WTC11 (cell line): ENCODE measurements around the gene DCLK1. TPM values are rescaled to one million over a fixed set of nuclear protein-coding genes. Genes with fewer than 3 reads are reported as not detected.

Experiments
- ATAC-seq: fragments of 200-7000 bp; cut with Tn5 transposase; 2 replicates; pipeline ENCODE4 v1.10.0; 2021; ENCODE audit warnings: mild to moderate bottlenecking, moderate library complexity
- CTCF ChIA-PET: fragments of 300-600 bp; sonication (Branson Sonifier 250); formaldehyde crosslinking; loops from one replicate; lab custom pipeline; 2021; ENCODE audit warnings: antibody characterized with exemption; lab: Charles Lee
- POLR2A ChIA-PET: fragments of 350-600 bp; sonication (Branson Sonifier 250); formaldehyde crosslinking; loops from one replicate; lab custom pipeline; 2021; ENCODE audit warnings: antibody characterized with exemption; lab: Charles Lee
- DNase-seq: peaks from one replicate; pipeline ENCODE4 v3.0.0; 2021; ENCODE audit warnings: low spot score
- H3K27ac Mint-ChIP-seq: 2 replicates; pipeline ENCODE4 v1.8.0; 2021; ENCODE audit warnings: mixed read lengths
- H3K27me3 Mint-ChIP-seq: 2 replicates; pipeline ENCODE4 v1.8.0; 2021; ENCODE audit warnings: low read depth, mild to moderate bottlenecking, moderate library complexity, mixed read lengths
- H3K36me3 Mint-ChIP-seq: 2 replicates; pipeline ENCODE4 v1.8.0; 2021; ENCODE audit warnings: mixed read lengths
- H3K4me1 Mint-ChIP-seq: 2 replicates; pipeline ENCODE4 v1.8.0; 2022; ENCODE audit warnings: mixed read lengths
- H3K4me3 Mint-ChIP-seq: 2 replicates; pipeline ENCODE4 v1.8.0; 2021; ENCODE audit warnings: mild to moderate bottlenecking, moderate library complexity, mixed read lengths
- H3K9me3 Mint-ChIP-seq: 2 replicates; pipeline ENCODE4 v1.8.0; 2021; ENCODE audit warnings: mixed read lengths
- CBFB ChIP-seq: sonication (generic); formaldehyde crosslinking; IDR thresholded peaks from 2 replicates; pipeline ENCODE4 v1.8.1; 2022; ENCODE audit warnings: mild to moderate bottlenecking, low read depth, missing genetic modification reagents
- CTCF ChIP-seq: fragments of 200-600 bp; IDR thresholded peaks from 2 replicates; pipeline ENCODE4 v1.8.0; 2022; ENCODE audit warnings: antibody characterized with exemption
- ELF4 ChIP-seq: sonication (generic); formaldehyde crosslinking; IDR thresholded peaks from 2 replicates; pipeline ENCODE4 v1.8.1; 2022; ENCODE audit warnings: low read depth, mild to moderate bottlenecking, moderate library complexity, missing genetic modification reagents
- GABPB1 ChIP-seq: sonication (generic); formaldehyde crosslinking; IDR thresholded peaks from 2 replicates; pipeline ENCODE4 v1.8.1; 2023; ENCODE audit warnings: mild to moderate bottlenecking, missing genetic modification reagents
- HMGA2 ChIP-seq: fragments of 250-450 bp; sonication (Bioruptor Pico); IDR thresholded peaks from 2 replicates; pipeline ENCODE4 v1.4.0; 2021; ENCODE audit warnings: mild to moderate bottlenecking, moderate library complexity
- HMGXB4 ChIP-seq: sonication (generic); formaldehyde crosslinking; IDR thresholded peaks from 2 replicates; pipeline ENCODE4 v1.8.1; 2023; ENCODE audit warnings: mild to moderate bottlenecking, moderate library complexity, missing genetic modification reagents
- KAT7 ChIP-seq: sonication (generic); formaldehyde crosslinking; IDR thresholded peaks from 2 replicates; pipeline ENCODE4 v1.8.1; 2023; ENCODE audit warnings: missing genetic modification reagents, mild to moderate bottlenecking, borderline replicate concordance
- NFATC4 ChIP-seq: fragments of 250-450 bp; sonication (Bioruptor Pico); IDR thresholded peaks from 2 replicates; pipeline ENCODE4 v1.9.0; 2021; ENCODE audit warnings: mild to moderate bottlenecking
- NR2C2 ChIP-seq: sonication (generic); formaldehyde crosslinking; IDR thresholded peaks from 2 replicates; pipeline ENCODE4 v1.8.0; 2022; ENCODE audit warnings: mild to moderate bottlenecking, missing genetic modification reagents
- PRRX2 ChIP-seq: fragments of 250-450 bp; sonication (Bioruptor Pico); IDR thresholded peaks from 2 replicates; pipeline ENCODE4 v1.8.0; 2021; ENCODE audit warnings: mild to moderate bottlenecking
- ZBTB43 ChIP-seq: sonication (generic); formaldehyde crosslinking; IDR thresholded peaks from 2 replicates; pipeline ENCODE4 v1.8.1; 2023; ENCODE audit warnings: mild to moderate bottlenecking, missing genetic modification reagents
- ZNF138 ChIP-seq: sonication (generic); formaldehyde crosslinking; conservative IDR thresholded peaks from 2 replicates; pipeline ENCODE4 v1.8.1; 2022; ENCODE audit warnings: mild to moderate bottlenecking, moderate library complexity, missing genetic modification reagents
- ZNF219 ChIP-seq: sonication (generic); formaldehyde crosslinking; IDR thresholded peaks from 2 replicates; pipeline ENCODE4 v1.8.0; 2023; ENCODE audit warnings: missing genetic modification reagents, mild to moderate bottlenecking, borderline replicate concordance
- ZNF317 ChIP-seq: sonication (generic); formaldehyde crosslinking; IDR thresholded peaks from 2 replicates; pipeline ENCODE4 v1.8.1; 2023; ENCODE audit warnings: low read depth, mild to moderate bottlenecking, moderate library complexity, missing genetic modification reagents, borderline replicate concordance
- total RNA-seq: library from RNA; stranded (reverse); gene quantifications from 3 replicates; pipeline ENCODE4 v1.2.3, GENCODE V29; 2021
- TF ChIP-seq, protein P1 (sequence below): sonication (generic); formaldehyde crosslinking; IDR thresholded peaks from 2 replicates; pipeline ENCODE4 v1.8.1; 2022; ENCODE audit warnings: mild to moderate bottlenecking, moderate library complexity, missing genetic modification reagents
- TF ChIP-seq, protein P2 (sequence below): sonication (generic); formaldehyde crosslinking; IDR thresholded peaks from 2 replicates; pipeline ENCODE4 v1.8.1; 2022; ENCODE audit warnings: missing genetic modification reagents, borderline replicate concordance
- TF ChIP-seq, protein P3 (sequence below): fragments of 250-450 bp; sonication (Bioruptor Pico); IDR thresholded peaks from 2 replicates; pipeline ENCODE4 v2.1.2; 2022; ENCODE audit warnings: mild to moderate bottlenecking, moderate library complexity

DCLK1 gene
- total RNA-seq, 1 experiment from 2014 or later = 18.5 TPM

DNA sequence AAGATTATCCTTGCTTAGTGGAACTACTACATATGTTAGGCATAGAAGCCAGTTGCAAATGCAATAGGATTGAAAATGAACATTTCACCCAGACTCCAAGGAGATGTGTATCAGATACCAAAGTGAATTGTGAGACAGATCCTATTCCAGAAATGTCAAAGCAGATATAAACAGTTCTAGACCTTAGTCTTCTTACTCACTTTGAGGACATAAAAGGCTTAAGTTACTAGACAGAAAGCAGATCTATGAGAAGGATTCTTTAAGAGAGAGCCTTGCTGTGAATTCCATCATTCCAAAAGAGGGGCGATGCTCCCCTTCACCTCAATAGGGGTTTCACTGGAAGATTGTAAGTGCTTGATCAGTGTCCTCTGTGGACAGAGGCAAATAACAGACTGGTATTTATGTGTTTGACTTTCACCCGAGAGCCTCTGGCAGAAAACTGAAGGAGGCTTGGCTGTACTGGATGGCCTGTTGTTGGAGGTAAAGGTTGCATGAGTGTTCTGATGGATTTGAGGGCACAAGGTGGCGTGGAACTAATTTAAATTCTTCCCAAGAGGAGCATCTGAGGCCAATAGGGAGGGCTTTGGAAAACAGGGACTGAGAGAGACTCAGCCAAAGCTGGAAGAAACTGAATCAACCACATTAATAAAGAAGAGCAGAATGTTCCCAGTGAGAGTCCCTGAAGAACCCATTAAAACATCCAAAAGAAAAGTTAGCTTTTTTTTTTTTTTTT is 194.8 kb downstream of the DCLK1 start (continued):
- TF ChIP-seq ZBTB43 (CRISPR knock-in tag) (no peak), NR2C2 (CRISPR knock-in tag) (no peak)

DNA sequence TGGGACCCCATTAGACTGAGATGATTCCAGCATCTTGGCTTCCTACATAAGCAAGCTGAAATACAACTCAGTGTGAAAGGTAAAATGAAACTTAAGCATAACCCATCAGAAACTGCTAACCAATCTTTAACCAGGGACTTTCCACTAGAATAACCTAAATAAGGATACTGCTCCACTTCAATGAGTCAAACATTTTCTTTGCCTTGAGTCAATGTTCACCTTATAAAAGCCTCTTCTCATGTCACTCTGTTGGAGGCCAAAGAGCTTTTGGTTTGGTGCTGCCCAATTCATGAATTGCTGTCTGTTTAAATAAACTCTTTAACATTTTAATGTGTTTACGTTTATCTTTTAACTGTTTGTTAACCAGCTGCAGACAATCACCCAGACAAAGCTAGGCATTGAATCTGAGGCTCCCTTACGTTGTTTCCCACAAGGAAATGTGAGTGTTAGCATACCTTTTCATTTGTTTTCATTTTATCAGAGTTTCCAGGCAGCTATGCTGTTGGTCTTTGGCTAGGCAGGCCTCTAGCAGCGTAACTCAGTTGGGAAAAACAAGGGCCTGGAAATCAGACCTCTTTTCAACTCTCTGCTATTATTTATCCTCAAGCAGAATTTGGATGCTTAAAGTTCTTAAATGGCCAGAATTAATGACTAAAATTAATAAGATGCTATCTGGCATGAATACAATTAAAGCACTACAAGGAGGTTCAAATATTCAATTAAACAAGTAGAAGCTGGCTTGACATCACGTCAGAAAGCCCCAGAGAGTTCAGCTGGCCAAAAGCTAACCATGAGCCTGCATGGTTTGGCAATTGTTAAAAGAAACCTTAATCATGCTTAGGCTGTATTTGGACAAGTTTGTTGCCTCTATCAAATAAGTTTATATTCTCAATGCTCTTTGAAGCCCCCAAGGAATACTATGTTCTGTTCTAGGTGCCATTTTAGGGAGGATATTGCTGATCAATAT is 200.2 kb downstream of the DCLK1 start:
- H3K9me3 Mint-ChIP-seq = peaks cover 66% of the 10 kb centered on the region
- peaks cover 20% of the 10 kb centered on the region for H3K27me3 Mint-ChIP-seq
- POLR2A ChIA-PET = interaction anchor here (0.6 kb wide), 1 partner anchor 12 kb away, joined by 7 read pairs; no protein-coding TSS in a partner anchor
- CTCF ChIA-PET = no interaction called here
- DNase-seq = no peak
- H3K27ac Mint-ChIP-seq = no peak overlapping the region
- peaks cover 59% of the 10 kb centered on the region for H3K36me3 Mint-ChIP-seq
- ATAC-seq = no peak
- H3K4me1 Mint-ChIP-seq = peaks cover 7% of the 10 kb centered on the region; the same call in 1 of the 2 replicates
- TF ChIP-seq ZNF138 (CRISPR knock-in tag) (no peak), CTCF (no peak), GABPB1 (CRISPR knock-in tag) (no peak), KAT7 (CRISPR knock-in tag) (no peak), ZNF317 (peak; percentile 80), CBFB (CRISPR knock-in tag) (no peak)
- TF ChIP-seq, protein P1, sequence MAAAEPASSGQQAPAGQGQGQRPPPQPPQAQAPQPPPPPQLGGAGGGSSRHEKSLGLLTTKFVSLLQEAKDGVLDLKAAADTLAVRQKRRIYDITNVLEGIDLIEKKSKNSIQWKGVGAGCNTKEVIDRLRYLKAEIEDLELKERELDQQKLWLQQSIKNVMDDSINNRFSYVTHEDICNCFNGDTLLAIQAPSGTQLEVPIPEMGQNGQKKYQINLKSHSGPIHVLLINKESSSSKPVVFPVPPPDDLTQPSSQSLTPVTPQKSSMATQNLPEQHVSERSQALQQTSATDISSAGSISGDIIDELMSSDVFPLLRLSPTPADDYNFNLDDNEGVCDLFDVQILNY (CRISPR knock-in tag) = no peak
- TF ChIP-seq, protein P2, sequence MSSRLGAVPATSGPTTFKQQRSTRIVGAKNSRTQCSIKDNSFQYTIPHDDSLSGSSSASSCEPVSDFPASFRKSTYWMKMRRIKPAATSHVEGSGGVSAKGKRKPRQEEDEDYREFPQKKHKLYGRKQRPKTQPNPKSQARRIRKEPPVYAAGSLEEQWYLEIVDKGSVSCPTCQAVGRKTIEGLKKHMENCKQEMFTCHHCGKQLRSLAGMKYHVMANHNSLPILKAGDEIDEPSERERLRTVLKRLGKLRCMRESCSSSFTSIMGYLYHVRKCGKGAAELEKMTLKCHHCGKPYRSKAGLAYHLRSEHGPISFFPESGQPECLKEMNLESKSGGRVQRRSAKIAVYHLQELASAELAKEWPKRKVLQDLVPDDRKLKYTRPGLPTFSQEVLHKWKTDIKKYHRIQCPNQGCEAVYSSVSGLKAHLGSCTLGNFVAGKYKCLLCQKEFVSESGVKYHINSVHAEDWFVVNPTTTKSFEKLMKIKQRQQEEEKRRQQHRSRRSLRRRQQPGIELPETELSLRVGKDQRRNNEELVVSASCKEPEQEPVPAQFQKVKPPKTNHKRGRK (CRISPR knock-in tag) = no peak
- TF ChIP-seq, protein P3, sequence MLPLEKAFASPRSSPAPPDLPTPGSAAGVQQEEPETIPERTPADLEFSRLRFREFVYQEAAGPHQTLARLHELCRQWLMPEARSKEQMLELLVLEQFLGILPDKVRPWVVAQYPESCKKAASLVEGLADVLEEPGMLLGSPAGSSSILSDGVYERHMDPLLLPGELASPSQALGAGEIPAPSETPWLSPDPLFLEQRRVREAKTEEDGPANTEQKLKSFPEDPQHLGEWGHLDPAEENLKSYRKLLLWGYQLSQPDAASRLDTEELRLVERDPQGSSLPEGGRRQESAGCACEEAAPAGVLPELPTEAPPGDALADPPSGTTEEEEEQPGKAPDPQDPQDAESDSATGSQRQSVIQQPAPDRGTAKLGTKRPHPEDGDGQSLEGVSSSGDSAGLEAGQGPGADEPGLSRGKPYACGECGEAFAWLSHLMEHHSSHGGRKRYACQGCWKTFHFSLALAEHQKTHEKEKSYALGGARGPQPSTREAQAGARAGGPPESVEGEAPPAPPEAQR (CRISPR knock-in tag) = no peak
- H3K4me3 Mint-ChIP-seq = no peak overlapping the region

GRCh38 chr13:35927567-35928021 is 203.6 kb downstream of the DCLK1 start:
- no peak for TF ChIP-seq ZNF219 (CRISPR knock-in tag)
- no peak for TF ChIP-seq NFATC4 (CRISPR knock-in tag)
- no peak for TF ChIP-seq ELF4
- TF ChIP-seq KAT7 (CRISPR knock-in tag) = no peak
- TF ChIP-seq PRRX2 = no peak
- no peak for TF ChIP-seq HMGA2
- no peak for TF ChIP-seq HMGXB4 (CRISPR knock-in tag)
- Mint-ChIP-seq H3K9me3 (peaks cover 32% of the 10 kb centered on the region), H3K27me3 (peaks cover 11% of the 10 kb centered on the region), H3K36me3 (peaks cover 26% of the 10 kb centered on the region), H3K4me1 (peaks cover 4% of the 10 kb centered on the region; the same call in 1 of the 2 replicates), H3K4me3 (no peak overlapping the region), H3K27ac (no peak overlapping the region)
- POLR2A ChIA-PET = no interaction called here
- no peak for DNase-seq
- CTCF ChIA-PET = interaction anchor here (1.3 kb wide), 1 partner anchor 26 kb away, joined by 4 read pairs; no protein-coding TSS in a partner anchor
- ATAC-seq = no peak
